Right forelimb (tissue), 1 donor: ENCODE data around the gene GFOD1.
"Not testable (repeated sequence)": the region's sequence is repeated elsewhere in the genome, so short reads cannot be mapped to it uniquely, and the experiment has no call there.

Experiments
- DNase-seq: peaks from one replicate; pipeline ENCODE4 v3.0.0-alpha.2; 2018

GFOD1 gene

DNA sequence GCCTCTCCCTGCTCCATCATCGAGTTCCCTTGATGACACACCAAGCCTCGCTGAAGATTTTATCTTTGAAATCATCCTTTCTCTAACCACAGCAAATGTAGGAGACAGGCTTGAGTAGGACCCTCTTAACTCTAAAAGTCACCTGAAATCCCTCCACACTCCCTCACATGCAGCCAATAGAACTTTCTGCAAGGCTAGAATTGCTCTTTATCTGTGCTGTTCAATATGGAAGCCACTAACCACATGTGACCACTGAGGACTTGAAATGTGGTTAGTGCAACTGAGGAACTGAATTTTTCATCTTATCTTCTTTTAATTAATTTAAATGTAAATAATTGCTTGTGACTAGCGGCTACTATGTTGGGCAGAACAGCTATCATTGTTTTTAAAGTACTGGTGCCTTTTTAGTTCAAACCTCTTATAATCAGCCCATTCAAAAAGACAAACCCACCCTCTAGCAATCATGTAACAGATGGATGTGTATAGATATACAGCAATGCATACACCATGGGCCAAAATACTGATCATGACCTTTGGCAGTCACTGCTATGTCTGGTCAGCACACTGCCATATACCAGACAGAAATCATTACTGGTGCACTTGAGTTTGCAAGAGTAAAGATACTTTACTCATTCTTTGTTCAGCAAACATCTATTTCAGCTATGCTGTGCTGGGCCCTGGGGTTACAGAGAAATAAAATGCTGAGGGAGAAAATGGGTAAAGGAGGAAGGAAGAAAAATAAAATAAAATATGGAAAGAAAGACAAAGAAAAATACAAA is 50.0 kb downstream of the GFOD1 start:
- no peak for DNase-seq

- no peak for DNase-seq
These were observed 50.8 kb downstream of the GFOD1 start for GRCh38 chr6:13436399-13437217.

DNA sequence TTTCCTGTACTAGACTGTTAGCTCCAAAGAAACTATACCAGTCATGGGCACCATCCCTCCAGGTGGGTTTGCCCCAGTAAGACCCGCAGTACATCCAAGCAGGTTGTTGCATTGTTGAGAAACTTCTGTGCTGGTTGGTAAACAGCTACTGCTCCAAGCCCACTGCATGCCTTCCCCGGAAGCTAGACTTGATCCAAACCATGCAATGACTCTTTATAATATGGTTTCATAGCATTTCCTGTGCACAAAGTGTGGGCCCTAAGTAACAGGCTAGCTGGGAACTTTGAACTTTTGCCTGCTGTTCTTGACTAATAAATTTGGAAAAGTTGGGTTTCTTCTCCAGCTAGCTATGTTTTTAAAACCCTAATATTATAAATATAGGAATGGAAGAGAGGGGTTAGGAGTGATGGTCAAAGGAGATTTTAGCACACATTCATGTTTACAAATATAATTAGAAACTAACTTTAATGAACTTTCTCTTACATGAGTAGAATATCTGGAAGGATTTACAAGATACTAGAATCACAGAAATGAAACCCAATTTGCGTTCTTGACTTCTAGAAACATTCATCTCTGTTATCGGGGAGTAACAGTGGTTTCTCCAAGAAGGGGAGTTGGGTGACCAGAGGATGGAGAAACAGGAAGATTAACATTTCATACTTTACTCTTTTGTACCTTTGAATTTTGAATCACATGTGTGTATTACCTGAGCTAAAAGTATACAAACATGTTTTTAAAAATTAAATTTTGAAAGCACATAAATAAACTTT is 51.7 kb downstream of the GFOD1 start:
- no peak for DNase-seq

- no peak for DNase-seq
These were observed 52.6 kb downstream of the GFOD1 start for GRCh38 chr6:13434777-13435176.

DNA sequence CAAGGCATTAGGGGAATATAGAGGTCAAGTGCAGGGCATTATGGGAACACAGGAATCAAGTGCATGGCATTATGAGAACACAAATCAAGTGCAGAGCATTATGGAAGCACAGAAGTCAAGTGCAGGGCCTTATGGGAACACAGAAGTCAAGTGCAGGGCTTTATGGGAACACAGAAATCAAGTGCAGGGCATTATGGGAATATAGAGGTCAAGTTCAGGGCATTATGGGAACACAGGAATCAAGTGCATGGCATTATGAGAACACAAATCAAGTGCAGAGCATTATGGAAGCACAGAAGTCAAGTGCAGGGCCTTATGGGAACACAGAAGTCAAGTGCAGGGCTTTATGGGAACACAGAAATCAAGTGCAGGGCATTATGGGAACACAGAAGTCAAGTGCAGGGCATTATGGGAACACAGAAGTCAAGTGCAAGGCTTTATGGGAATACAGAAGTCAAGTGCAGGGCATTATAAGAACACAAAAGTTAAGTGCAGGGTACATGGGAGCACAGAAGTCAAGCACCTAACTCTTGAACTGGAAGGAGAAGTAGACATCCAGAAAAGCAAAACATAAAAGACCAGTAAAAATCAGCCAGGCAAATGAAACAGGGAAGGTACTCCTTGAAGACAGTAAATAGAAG is 53.1 kb downstream of the GFOD1 start:
- DNase-seq = not testable (repeated sequence)

- DNase-seq = no peak
These were observed 53.7 kb downstream of the GFOD1 start for GRCh38 chr6:13433709-13434121.

GRCh38 chr6:13432526-13433184 is 54.7 kb downstream of the GFOD1 start:
- DNase-seq = no peak

DNA sequence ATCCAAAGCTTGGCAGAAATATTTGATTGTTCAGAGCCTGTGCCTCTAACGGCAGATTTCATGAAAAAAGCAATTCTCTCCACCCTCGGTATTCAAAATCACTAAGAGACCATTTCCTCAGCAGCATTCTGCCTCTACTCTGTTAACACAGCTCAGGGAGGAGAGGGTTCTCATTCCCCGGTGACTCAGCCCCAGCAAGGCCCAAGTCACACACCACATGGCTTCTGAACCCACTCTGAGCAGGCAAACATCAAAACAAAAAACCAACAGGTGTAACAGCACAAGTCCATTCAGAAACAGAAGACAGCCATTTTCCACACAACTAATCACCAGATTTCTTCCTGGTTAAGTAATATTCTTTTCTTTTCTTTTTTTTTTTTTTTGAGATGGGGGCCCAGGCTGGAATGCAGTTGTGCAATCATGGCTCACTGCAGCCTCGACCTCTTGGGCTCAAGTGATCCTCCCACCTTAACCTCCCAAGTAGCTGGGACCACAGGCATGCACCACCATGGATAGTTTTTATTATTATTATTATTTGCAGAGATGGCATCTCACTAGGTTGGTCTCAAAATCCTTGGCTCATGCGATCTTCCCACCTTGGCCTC is 55.4 kb downstream of the GFOD1 start:
- no peak for DNase-seq

- no peak for DNase-seq
These were observed 56.2 kb downstream of the GFOD1 start for GRCh38 chr6:13431059-13431656.

GRCh38 chr6:13429406-13429753 is 58.0 kb downstream of the GFOD1 start:
- no peak for DNase-seq

DNA sequence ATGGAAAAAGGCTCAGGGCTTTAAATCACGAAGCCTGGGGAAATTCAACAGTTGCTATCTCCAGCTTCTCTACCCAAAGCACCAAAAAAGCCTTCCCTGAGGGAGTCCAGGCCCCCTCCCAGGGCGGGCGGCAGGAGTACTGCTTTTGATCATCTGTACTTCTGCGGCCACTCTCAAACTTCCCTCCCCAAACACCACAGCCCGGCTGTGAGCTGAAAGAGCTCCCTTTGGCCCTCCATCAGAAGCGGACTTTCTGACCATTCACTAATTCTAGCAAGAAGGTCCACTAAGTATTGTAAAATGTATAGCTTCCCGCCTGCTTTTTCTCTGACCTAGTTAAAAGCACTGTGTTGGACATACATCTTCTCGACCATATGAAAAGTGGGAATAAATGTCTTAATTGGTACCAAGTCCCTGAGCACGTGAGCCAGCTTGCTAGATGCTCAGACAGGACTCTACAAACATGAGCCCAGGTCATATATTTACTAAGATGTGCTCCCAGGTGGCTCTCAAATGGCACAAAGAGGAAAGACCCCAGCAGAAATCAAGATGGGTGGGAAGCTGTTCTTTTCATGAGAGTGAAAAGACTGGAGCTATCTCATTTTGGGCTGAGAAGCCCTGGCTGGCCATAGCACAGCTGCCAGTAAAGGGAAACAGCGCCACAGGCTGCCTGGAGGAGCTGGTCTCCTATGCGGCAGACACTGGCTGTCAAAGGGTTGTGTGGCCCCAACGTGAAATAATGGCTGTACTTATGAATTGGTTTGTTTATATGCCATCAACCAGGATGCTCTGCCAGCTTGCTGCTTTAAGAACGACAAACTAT is 58.6 kb downstream of the GFOD1 start:
- no peak for DNase-seq

- no peak for DNase-seq
These were observed 59.4 kb downstream of the GFOD1 start for GRCh38 chr6:13427801-13428582.

DNA sequence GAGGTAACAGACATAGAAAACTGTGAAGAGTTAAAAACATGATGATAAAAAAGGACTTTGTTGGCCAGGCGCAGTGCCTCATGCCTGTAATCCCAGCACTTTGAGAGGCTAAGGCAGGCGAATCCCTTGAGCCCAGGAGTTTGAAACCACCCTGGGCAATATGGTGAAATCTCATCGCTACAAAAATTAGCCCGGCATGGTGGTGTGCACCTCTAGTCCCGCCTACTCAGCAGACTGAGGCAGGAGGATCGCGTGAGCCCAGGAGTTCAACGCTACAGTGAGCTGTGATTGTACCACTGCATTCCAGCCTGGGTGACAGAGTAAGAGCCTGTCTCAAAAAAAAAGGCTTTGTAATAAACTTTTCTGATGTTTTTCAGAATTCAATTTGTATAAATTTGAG is 60.1 kb downstream of the GFOD1 start:
- no peak for DNase-seq

DNA sequence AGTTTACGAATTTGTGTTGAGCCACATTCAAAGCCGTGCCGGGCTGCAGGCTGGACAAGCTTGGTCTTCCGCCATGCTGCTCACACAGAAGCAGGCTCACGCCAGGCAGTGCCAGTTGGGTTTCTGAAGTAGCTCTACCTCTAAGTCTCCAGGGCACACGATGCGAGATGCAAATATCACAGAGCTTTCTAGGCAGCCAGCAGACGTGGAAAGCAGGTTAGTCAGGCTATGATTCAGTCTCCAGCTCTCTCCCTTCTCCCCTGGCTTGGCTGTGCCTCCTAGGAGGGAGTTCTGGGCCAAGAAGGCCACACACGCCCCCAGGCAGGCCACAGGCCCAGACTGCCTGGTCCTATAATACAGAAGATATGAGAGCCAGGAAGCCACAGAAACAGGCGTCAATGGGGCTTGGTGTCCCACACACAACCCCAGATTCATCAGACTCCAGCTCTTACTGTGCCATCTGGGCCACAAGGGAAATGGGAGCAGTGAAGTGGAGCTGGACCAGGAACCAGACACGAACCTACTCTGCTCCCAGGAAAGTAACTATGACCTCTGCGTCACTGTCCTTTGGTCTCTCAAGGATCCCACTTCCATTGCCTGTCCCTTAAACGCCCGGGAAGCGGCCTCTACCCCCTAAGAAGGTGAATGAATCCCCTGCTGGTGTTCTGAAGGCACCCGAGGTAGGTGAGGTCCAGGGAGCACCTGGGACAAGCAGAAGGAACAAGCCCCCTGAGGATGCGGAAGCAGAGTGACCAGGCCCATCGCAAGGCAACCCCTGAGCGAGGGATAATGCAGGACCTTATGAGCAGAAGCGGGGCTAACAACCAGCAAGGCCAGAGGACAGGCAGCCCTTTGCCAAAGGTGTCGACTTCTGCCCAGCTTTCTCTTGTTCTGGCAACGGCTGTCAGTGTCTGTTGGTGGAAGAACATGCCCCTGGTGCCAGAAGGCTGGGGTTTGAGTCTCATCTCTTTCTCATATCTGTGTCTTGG is 61.2 kb downstream of the GFOD1 start:
- DNase-seq = no peak

DNA sequence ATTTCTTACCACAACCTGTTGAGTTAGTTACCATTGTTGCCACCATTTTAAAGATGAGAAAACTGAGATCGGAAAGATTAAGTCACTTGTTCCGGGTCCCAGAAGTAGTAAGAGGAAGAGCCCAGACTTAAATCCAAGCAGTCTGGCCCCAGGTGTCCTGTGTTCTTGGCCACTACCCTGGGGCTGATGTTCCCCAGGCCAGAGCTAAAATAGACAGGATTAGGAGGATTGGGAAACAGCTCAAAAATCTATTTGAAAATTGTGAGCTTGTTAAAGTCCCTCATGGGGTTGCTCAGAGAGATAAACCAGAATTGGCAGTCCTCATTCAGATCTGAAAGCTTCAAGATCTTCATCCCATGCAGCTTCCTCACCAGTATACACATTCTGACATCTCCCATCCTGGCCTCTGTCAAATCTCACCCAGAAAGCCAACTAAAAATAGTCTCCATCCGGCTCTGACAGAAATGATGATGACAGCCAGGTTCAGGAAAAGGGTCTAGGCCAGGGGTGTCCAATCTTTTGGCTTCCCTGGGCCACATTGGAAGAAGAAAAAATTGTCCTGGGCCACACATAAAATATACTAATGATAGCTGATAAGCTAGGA is 62.0 kb downstream of the GFOD1 start:
- no peak for DNase-seq

DNA sequence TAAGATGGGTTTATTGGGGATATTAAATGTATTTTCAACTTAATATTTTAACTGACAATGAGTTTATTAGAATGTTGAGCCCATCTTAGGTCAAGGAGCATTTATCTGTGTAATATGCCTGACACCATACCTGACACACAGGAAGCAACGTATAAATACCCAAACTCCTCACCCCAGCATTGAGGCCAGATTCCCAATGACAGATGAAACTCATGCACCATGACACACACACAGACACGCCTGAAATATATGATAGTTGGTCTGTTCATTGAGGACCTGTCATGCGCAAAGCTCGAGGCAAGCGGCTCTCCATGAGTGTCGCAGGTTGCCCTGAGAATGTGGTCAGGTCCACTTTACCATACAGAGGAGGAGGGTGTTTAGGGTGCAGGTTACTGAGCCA is 64.1 kb downstream of the GFOD1 start:
- no peak for DNase-seq

DNA sequence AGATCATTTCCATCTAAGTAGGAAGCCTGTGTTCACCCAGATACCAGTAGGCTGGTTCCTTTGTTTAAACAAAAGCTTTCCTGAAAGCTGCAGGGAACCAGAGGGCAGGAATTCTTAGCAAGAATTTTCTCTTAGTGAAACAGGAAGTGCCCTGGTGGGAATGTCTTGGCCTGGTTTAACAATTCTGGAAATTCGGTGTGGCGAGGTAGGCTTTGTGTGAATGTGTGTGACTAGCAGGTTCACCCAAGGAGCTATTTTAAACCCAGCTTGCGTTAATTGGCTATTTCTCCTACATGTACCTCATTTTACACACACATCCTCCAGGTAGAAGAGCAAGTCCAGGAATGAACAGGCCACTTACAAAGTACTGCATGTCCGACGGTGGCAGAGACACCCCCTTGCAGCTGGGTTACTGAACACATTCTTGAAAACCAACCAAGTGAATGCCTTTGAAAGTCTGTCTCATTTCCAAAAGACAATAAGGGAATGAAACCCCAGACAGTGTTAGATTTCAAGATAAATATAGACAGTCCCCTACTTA is 64.6 kb downstream of the GFOD1 start:
- no peak for DNase-seq
